Muscle of leg (tissue), 11 donors: ENCODE results near the gene PORCN. TPM values are rescaled to one million over a fixed set of nuclear protein-coding genes. Genes with fewer than 3 reads are reported as not detected.
A peak's percentile ranks its signal among the peaks of the same experiment; 100 is the strongest.

Source experiments
- DNase-seq: peaks from one replicate; pipeline ENCODE4 v3.0.0; 2013
- H3K27ac ChIP-seq: one replicate; pipeline ENCODE4 v1.5.1; 2013; ENCODE audit warnings: mild to moderate bottlenecking, low read length, control low read depth
- H3K27me3 ChIP-seq: one replicate; pipeline ENCODE4 v1.6.1; 2013; ENCODE audit warnings: low read length; ENCODE audit not compliant: control insufficient read depth, insufficient read depth
- H3K36me3 ChIP-seq: one replicate; pipeline ENCODE4 v1.6.1; 2013; ENCODE audit warnings: low read length; ENCODE audit not compliant: control insufficient read depth, insufficient read depth
- H3K4me1 ChIP-seq: one replicate; pipeline ENCODE4 v1.6.1; 2013; ENCODE audit warnings: low read length; ENCODE audit not compliant: control insufficient read depth, insufficient read depth
- H3K4me3 ChIP-seq: one replicate; pipeline ENCODE4 v1.5.1; 2013; ENCODE audit warnings: low read length, control low read depth
- H3K9me3 ChIP-seq: replicated peaks from 2 replicates; pipeline ENCODE4 v1.6.1; 2013; ENCODE audit warnings: low read depth, low read length; ENCODE audit not compliant: control insufficient read depth
- WGBS: methylation state at CpG from one replicate; pipeline ENCODE4 v1.1.5; 2013; ENCODE audit warnings: missing lambda C conversion rate; ENCODE audit not compliant: insufficient coverage; 5-methylcytosine and 5-hydroxymethylcytosine counted together
- polyA plus RNA-seq, 8 donors: library from polyadenylated mRNA; unstranded; fragments of 120-200 nt; gene quantifications; one replicate each; pipeline versions ENCODE4 v1.2.1 to v1.2.3, GENCODE V29; 2013; ENCODE audit warnings: inconsistent platforms in 1 of 8, low replicate concordance in 1 of 8; ENCODE audit not compliant: insufficient read length in 8 of 8, insufficient read depth in 1 of 8
- total RNA-seq: library from RNA; stranded (reverse); fragments of 120-200 nt; gene quantifications from one replicate; pipeline ENCODE4 v1.2.4, GENCODE V29; 2013

The PORCN gene
- total and polyA plus RNA-seq, 9 donors: 2.6 to 4.7 (median 3.6) TPM

DNA sequence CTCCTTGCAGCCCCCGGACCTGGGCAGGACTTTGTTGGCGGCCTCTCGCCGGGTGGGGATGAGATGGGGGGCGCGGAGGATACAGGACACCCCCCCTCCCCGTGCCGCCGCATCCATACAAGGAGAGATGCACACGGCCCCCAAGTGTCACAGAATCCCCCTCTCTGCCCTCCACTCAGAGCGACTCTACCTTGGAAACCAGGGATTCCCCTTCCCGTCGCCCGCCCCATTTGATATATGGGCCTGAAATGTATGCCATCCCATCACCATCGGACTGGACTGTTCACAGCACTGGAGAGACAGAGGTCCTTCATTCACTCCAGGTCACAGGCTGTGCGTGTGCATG lies 426 bp downstream of the PORCN start:
- H3K27me3 ChIP-seq: no peaks in the 10 kb centered on the region
- H3K4me3 ChIP-seq: peak overlapping the region; percentile 70
- WGBS: 42% methylated on average over 16 of the region's 16 CpGs
- no peak overlapping the region for H3K27ac ChIP-seq
- H3K4me1 ChIP-seq: peaks cover 7% of the 10 kb centered on the region
- H3K9me3 ChIP-seq: peaks cover 3% of the 10 kb centered on the region
- no peak for DNase-seq
- H3K36me3 ChIP-seq: no peaks in the 10 kb centered on the region

GRCh38 chrX:48509619-48510018 lies 827 bp downstream of the PORCN start:
- 53% methylated on average over 11 of the region's 11 CpGs for WGBS
- H3K27me3 ChIP-seq: no peaks in the 10 kb centered on the region
- peaks cover 7% of the 10 kb centered on the region for H3K4me1 ChIP-seq
- peak overlapping the region; percentile 70 for H3K4me3 ChIP-seq
- peaks cover 3% of the 10 kb centered on the region for H3K9me3 ChIP-seq
- no peak for DNase-seq
- no peak overlapping the region for H3K27ac ChIP-seq
- no peaks in the 10 kb centered on the region for H3K36me3 ChIP-seq

DNA sequence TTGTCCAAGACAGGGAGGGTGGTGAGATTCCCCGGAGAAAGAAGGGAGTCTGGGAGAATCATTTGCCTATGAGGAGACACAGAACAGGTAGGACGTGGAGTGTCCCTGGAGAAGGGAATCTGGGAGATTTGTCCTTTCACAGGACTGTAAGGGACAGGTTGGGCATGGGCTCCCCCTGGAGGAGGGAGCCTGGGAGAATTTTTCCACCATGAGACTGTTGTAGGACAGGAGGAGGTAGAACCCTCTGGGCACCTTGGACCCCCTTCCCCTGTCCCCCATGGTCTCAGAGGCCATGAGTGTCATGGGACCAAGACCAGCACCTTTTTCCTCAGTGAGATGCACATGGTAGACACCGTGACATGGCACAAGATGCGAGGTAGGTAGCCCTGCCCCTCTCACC lies 2.8 kb downstream of the PORCN start:
- H3K27ac ChIP-seq: no peak overlapping the region
- peaks cover 3% of the 10 kb centered on the region for H3K9me3 ChIP-seq
- H3K27me3 ChIP-seq: no peaks in the 10 kb centered on the region
- no peak overlapping the region for H3K4me3 ChIP-seq
- no peak for DNase-seq
- WGBS: 57% methylated on average over 4 of the region's 4 CpGs
- peaks cover 7% of the 10 kb centered on the region for H3K4me1 ChIP-seq
- H3K36me3 ChIP-seq: no peaks in the 10 kb centered on the region

DNA sequence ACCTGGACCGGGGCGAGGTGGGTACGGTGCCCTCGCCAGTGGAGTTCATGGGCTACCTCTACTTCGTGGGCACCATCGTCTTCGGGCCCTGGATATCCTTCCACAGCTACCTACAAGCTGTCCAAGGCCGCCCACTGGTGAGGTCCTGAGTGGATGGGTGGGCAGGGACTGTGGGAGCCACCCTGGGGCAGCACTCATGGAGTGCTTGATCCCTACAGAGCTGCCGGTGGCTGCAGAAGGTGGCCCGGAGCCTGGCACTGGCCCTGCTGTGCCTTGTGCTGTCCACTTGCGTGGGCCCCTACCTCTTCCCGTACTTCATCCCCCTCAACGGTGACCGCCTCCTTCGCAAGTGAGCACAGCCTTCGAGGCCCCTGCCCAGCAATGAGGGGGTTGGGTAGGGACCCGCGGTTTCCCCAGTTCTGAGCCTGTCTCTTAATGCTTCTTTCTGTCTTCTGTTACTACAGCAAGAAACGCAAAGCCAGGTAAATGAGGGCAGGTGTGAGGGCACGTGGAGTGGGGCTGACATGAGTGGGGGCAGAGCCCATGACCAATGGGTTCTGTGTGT lies 3.7 kb downstream of the PORCN start:
- no peaks in the 10 kb centered on the region for H3K36me3 ChIP-seq
- H3K9me3 ChIP-seq: peaks cover 3% of the 10 kb centered on the region
- no peak overlapping the region for H3K4me3 ChIP-seq
- H3K27ac ChIP-seq: no peak overlapping the region
- whole genome bisulfite sequencing: 84% methylated on average over 8 of the region's 20 CpGs
- no peaks in the 10 kb centered on the region for H3K27me3 ChIP-seq
- no peak for DNase-seq
- H3K4me1 ChIP-seq: peaks cover 7% of the 10 kb centered on the region

- WGBS: 40% methylated on average over 1 of the region's 4 CpGs
- H3K4me3 ChIP-seq: no peak overlapping the region
- H3K27ac ChIP-seq: no peak overlapping the region
- H3K4me1 ChIP-seq: peaks cover 4% of the 10 kb centered on the region
- H3K27me3 ChIP-seq: no peaks in the 10 kb centered on the region
- DNase-seq: no peak
- no peaks in the 10 kb centered on the region for H3K9me3 ChIP-seq
- no peaks in the 10 kb centered on the region for H3K36me3 ChIP-seq
Observed at GRCh38 chrX:48513670-48514069, 4.9 kb downstream of the PORCN start.

DNA sequence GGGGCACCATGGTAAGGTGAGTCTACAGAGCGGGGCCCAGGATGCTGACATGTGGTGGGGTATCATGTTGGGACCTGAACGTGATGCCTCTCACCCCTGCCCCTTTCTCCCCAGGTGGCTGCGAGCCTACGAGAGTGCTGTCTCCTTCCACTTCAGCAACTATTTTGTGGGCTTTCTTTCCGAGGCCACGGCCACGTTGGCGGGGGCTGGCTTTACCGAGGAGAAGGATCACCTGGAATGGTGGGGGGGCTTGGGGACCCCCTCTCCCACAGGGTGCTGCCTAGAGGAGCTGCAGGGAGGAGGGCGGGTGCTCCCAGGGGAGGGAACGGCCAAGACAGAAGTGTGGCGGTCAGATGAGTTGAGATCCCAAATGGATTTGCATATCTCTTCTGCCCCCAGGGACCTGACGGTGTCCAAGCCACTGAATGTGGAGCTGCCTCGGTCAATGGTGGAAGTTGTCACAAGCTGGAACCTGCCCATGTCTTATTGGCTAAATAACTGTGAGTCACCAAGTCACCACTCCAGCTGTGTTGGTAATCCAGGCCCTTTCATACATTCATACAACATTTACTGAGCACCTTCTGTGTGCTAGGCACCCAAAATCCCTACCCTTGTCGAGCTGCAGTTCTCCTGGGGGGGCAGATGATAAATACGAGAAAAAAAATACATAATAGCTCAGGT lies 5.5 kb downstream of the PORCN start:
- Histone ChIP-seq H3K4me1 (peaks cover 4% of the 10 kb centered on the region), H3K36me3 (no peaks in the 10 kb centered on the region), H3K27ac (no peak overlapping the region), H3K27me3 (no peaks in the 10 kb centered on the region), H3K9me3 (no peaks in the 10 kb centered on the region), H3K4me3 (no peak overlapping the region)
- DNase-seq: no peak
- 86% methylated on average over 10 of the region's 16 CpGs for WGBS

- Histone ChIP-seq H3K4me1 (no peaks in the 10 kb centered on the region), H3K4me3 (no peak overlapping the region), H3K36me3 (no peaks in the 10 kb centered on the region), H3K27ac (no peak overlapping the region), H3K9me3 (no peaks in the 10 kb centered on the region), H3K27me3 (no peaks in the 10 kb centered on the region)
- WGBS: 92% methylated on average over 9 of the region's 9 CpGs
- no peak for DNase-seq
Observed at GRCh38 chrX:48514868-48515460, 6.2 kb downstream of the PORCN start.

GRCh38 chrX:48515842-48516241 lies 7.0 kb downstream of the PORCN start:
- no peak for DNase-seq
- no peak overlapping the region for H3K27ac ChIP-seq
- no peak overlapping the region for H3K4me3 ChIP-seq
- H3K4me1 ChIP-seq: no peaks in the 10 kb centered on the region
- no peaks in the 10 kb centered on the region for H3K36me3 ChIP-seq
- 83% methylated on average over 7 of the region's 10 CpGs for WGBS
- H3K27me3 ChIP-seq: no peaks in the 10 kb centered on the region
- H3K9me3 ChIP-seq: no peaks in the 10 kb centered on the region

DNA sequence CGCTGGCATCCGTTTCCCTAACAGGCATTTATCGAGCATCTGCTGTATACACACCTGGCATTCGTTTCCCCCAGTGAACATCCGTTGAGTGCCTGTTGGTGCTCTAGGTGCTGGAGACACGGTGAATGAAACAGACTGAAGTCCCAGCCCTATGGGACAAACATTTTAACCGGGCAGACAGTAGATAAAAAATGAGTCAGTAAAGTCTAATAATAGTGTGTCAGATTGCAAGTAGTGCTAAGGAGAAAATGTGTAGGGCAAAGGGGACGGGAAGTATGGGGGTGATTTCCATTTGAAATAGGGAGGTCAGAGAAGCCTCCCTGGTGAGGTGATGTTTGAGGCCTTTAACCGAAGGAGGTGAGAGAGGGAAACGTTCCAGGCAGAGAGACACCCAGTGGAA lies 7.5 kb downstream of the PORCN start:
- H3K27ac ChIP-seq: no peak overlapping the region
- no peaks in the 10 kb centered on the region for H3K27me3 ChIP-seq
- WGBS: 73% methylated on average over 7 of the region's 10 CpGs
- no peaks in the 10 kb centered on the region for H3K36me3 ChIP-seq
- no peak for DNase-seq
- no peaks in the 10 kb centered on the region for H3K4me1 ChIP-seq
- H3K9me3 ChIP-seq: no peaks in the 10 kb centered on the region
- no peak overlapping the region for H3K4me3 ChIP-seq

DNA sequence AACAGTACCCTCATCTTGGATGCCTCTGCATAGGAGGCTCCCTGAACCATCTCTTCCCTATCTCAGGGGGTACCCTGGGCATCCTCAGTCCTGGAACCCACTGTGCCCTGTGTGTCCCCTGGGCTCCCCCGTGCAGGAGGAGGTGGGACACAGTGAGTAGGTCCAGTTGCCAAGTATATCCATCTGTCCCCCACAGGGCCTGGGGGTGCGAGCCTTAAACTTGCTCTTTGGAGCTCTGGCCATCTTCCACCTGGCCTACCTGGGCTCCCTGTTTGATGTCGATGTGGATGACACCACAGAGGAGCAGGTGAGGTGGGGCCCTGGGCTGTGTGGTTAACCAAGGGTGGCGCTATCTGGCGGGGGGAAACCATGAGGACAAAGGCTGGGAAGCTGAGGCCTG lies 8.2 kb downstream of the PORCN start:
- Histone ChIP-seq H3K36me3 (no peaks in the 10 kb centered on the region), H3K4me1 (no peaks in the 10 kb centered on the region), H3K4me3 (no peak overlapping the region), H3K27ac (no peak overlapping the region), H3K9me3 (peaks cover 2% of the 10 kb centered on the region), H3K27me3 (no peaks in the 10 kb centered on the region)
- WGBS: 59% methylated on average over 4 of the region's 5 CpGs
- DNase-seq: no peak
